IgD-negative memory B cell (primary cell): ENCODE data around the gene FANCE. TPM values are rescaled to one million over a fixed set of nuclear protein-coding genes. Genes with fewer than 3 reads are reported as not detected.

Experiments used
- H3K27ac Mint-ChIP-seq, 3 donors: one replicate each; pipeline ENCODE4 v1.8.0; 2020 to 2022; ENCODE audit warnings: mild to moderate bottlenecking in 3 of 3, mixed read lengths in 3 of 3, moderate library complexity in 1 of 3
- H3K27me3 Mint-ChIP-seq: one replicate; pipeline ENCODE4 v1.8.0; 2021; ENCODE audit warnings: mixed read lengths
- H3K36me3 Mint-ChIP-seq: one replicate; pipeline ENCODE4 v1.8.0; 2020; ENCODE audit warnings: mild to moderate bottlenecking, mixed read lengths
- H3K4me1 Mint-ChIP-seq, 3 donors: one replicate each; pipeline ENCODE4 v1.8.0; 2020 to 2022; ENCODE audit warnings: mixed read lengths in 3 of 3, mild to moderate bottlenecking in 1 of 3
- H3K4me3 Mint-ChIP-seq, 4 donors: one replicate each; pipeline ENCODE4 v1.8.0; 2020 to 2022; ENCODE audit warnings: mild to moderate bottlenecking in 4 of 4, mixed read lengths in 4 of 4, moderate library complexity in 3 of 4
- H3K9me3 Mint-ChIP-seq, 3 donors: one replicate each; pipeline ENCODE4 v1.8.0; 2020 to 2021; ENCODE audit warnings: mixed read lengths in 3 of 3, mild to moderate bottlenecking in 1 of 3
- polyA plus RNA-seq: library from polyadenylated mRNA; unstranded; fragments of 300-500 nt; fragmentation: Illumina TruSeq; gene quantifications from one replicate; pipeline ENCODE4 v1.2.3, GENCODE V29; 2021

Gene FANCE
- polyA plus RNA-seq, 1 donor from 2014 or later, result 5.8 TPM

GRCh38 chr6:35442693-35443092 lies 9.4 kb upstream of the FANCE start:
- Mint-ChIP-seq H3K27me3 (no peaks in the 10 kb centered on the region), H3K4me1 (no peaks in the 10 kb centered on the region), H3K27ac (no peak overlapping the region), H3K4me3 (no peak overlapping the region), H3K9me3 (no peaks in the 10 kb centered on the region), H3K36me3 (no peaks in the 10 kb centered on the region)

GRCh38 chr6:35443341-35444030 lies 8.7 kb upstream of the FANCE start:
- Mint-ChIP-seq H3K4me3 (no peak overlapping the region), H3K9me3 (no peaks in the 10 kb centered on the region), H3K4me1 (no peaks in the 10 kb centered on the region), H3K27me3 (no peaks in the 10 kb centered on the region), H3K36me3 (no peaks in the 10 kb centered on the region), H3K27ac (no peak overlapping the region)

GRCh38 chr6:35445691-35446090 lies 6.4 kb upstream of the FANCE start:
- Mint-ChIP-seq H3K27me3 (no peaks in the 10 kb centered on the region), H3K4me1 (peaks cover 2 to 6% (median 5%) of the 10 kb centered on the region in 3 donors), H3K4me3 (no peak overlapping the region), H3K27ac (no peak overlapping the region), H3K36me3 (no peaks in the 10 kb centered on the region), H3K9me3 (no peaks in the 10 kb centered on the region)

GRCh38 chr6:35448191-35448590 lies 3.9 kb upstream of the FANCE start:
- no peaks in the 10 kb centered on the region for H3K9me3 Mint-ChIP-seq
- no peaks in the 10 kb centered on the region for H3K36me3 Mint-ChIP-seq
- no peaks in the 10 kb centered on the region for H3K27me3 Mint-ChIP-seq
- peak overlapping the region in 1 of 4 donors; percentile 8 for H3K4me3 Mint-ChIP-seq
- H3K27ac Mint-ChIP-seq, result peak overlapping the region in 1 of 3 donors; percentile 83
- peaks cover 14 to 19% (median 17%) of the 10 kb centered on the region in 3 donors for H3K4me1 Mint-ChIP-seq

- H3K4me1 Mint-ChIP-seq, result peaks cover 19 to 21% (median 21%) of the 10 kb centered on the region in 3 donors
- peak overlapping the region in 1 of 3 donors; percentile 52 for H3K27ac Mint-ChIP-seq
- no peaks in the 10 kb centered on the region for H3K27me3 Mint-ChIP-seq
- peak overlapping the region in 3 of 4 donors; percentile 16 to 86 (median 32) for H3K4me3 Mint-ChIP-seq
- H3K36me3 Mint-ChIP-seq, result no peaks in the 10 kb centered on the region
- H3K9me3 Mint-ChIP-seq, result no peaks in the 10 kb centered on the region
Measured at GRCh38 chr6:35449287-35449881, 2.8 kb upstream of the FANCE start.

- Mint-ChIP-seq H3K27ac (peak overlapping the region in 2 of 3 donors; percentile 4), H3K27me3 (no peaks in the 10 kb centered on the region), H3K9me3 (no peaks in the 10 kb centered on the region), H3K4me3 (peak overlapping the region; percentile 85 to 93 (median 90)), H3K4me1 (peaks cover 21 to 24% (median 21%) of the 10 kb centered on the region in 3 donors), H3K36me3 (peaks cover 3% of the 10 kb centered on the region)
Measured at GRCh38 chr6:35451354-35452182, 570 bp upstream of the FANCE start.

- Mint-ChIP-seq H3K4me1 (peaks cover 21 to 27% (median 26%) of the 10 kb centered on the region in 3 donors), H3K27ac (no peak overlapping the region), H3K27me3 (no peaks in the 10 kb centered on the region), H3K9me3 (no peaks in the 10 kb centered on the region), H3K36me3 (peaks cover 3% of the 10 kb centered on the region), H3K4me3 (peak overlapping the region; percentile 78 to 94 (median 82))
Measured at GRCh38 chr6:35453236-35453635, 1.1 kb downstream of the FANCE start.

- H3K27me3 Mint-ChIP-seq, result no peaks in the 10 kb centered on the region
- peaks cover 17 to 25% (median 23%) of the 10 kb centered on the region in 3 donors for H3K4me1 Mint-ChIP-seq
- peak overlapping the region in 1 of 3 donors; percentile 33 for H3K27ac Mint-ChIP-seq
- H3K4me3 Mint-ChIP-seq, result peak overlapping the region in 3 of 4 donors; percentile 24 to 86 (median 27)
- no peaks in the 10 kb centered on the region for H3K9me3 Mint-ChIP-seq
- peaks cover 6% of the 10 kb centered on the region for H3K36me3 Mint-ChIP-seq
Measured at GRCh38 chr6:35454391-35455110, 2.4 kb downstream of the FANCE start.

- no peak overlapping the region for H3K4me3 Mint-ChIP-seq
- H3K27me3 Mint-ChIP-seq, result no peaks in the 10 kb centered on the region
- peaks cover 6% of the 10 kb centered on the region for H3K36me3 Mint-ChIP-seq
- H3K27ac Mint-ChIP-seq, result no peak overlapping the region
- peaks cover 5 to 15% (median 14%) of the 10 kb centered on the region in 3 donors for H3K4me1 Mint-ChIP-seq
- no peaks in the 10 kb centered on the region for H3K9me3 Mint-ChIP-seq
Measured at GRCh38 chr6:35457907-35458306, 5.8 kb downstream of the FANCE start.

GRCh38 chr6:35461270-35461669 lies 9.1 kb downstream of the FANCE start:
- peaks cover 0 to 5% (median 3%) of the 10 kb centered on the region in 3 donors for H3K4me1 Mint-ChIP-seq
- no peak overlapping the region for H3K27ac Mint-ChIP-seq
- H3K9me3 Mint-ChIP-seq, result no peaks in the 10 kb centered on the region
- H3K27me3 Mint-ChIP-seq, result no peaks in the 10 kb centered on the region
- peaks cover 3% of the 10 kb centered on the region for H3K36me3 Mint-ChIP-seq
- no peak overlapping the region for H3K4me3 Mint-ChIP-seq

GRCh38 chr6:35463292-35463691 lies 11.2 kb downstream of the FANCE start:
- Mint-ChIP-seq H3K27ac (no peak overlapping the region), H3K27me3 (no peaks in the 10 kb centered on the region), H3K4me1 (peaks cover 0 to 10% (median 5%) of the 10 kb centered on the region in 3 donors), H3K36me3 (peaks cover 3% of the 10 kb centered on the region), H3K4me3 (peak overlapping the region in 1 of 4 donors; percentile 18), H3K9me3 (no peaks in the 10 kb centered on the region)

- Mint-ChIP-seq H3K9me3 (no peaks in the 10 kb centered on the region), H3K4me1 (peaks cover 9 to 21% (median 20%) of the 10 kb centered on the region in 3 donors), H3K27me3 (no peaks in the 10 kb centered on the region), H3K36me3 (peaks cover under 1% of the 10 kb centered on the region), H3K4me3 (peak overlapping the region in 1 of 4 donors; percentile 68), H3K27ac (peak overlapping the region in 1 of 3 donors; percentile 9)
Measured at GRCh38 chr6:35465646-35466045, 13.5 kb downstream of the FANCE start.

- H3K27ac Mint-ChIP-seq, result peak within 1 kb of the TSS; percentile 96 to 99 (median 99)
- H3K4me1 Mint-ChIP-seq, result peaks cover 16 to 30% (median 29%) of the 10 kb centered on the region in 3 donors
- no peaks in the 10 kb centered on the region for H3K27me3 Mint-ChIP-seq
- no peaks in the 10 kb centered on the region for H3K9me3 Mint-ChIP-seq
- H3K4me3 Mint-ChIP-seq, result peak within 1 kb of the TSS; percentile 92 to 99 (median 98)
- peaks cover 2% of the 10 kb centered on the region for H3K36me3 Mint-ChIP-seq
Measured at GRCh38 chr6:35468181-35468979, 16.2 kb downstream of the FANCE start, which contains the start of gene RPL10A. Gene RPL10A (plus strand): TSS chr6:35468401. CDS start chr6:35468435, 34 bp downstream.
